Right renal cortex interstitium (tissue), 3 donors: ENCODE data around the gene BRI3BP. TPM values are rescaled to one million over a fixed set of nuclear protein-coding genes. Genes with fewer than 3 reads are reported as not detected.

ENCODE experiments used
- DNase-seq, 3 donors: peaks; one replicate each; pipeline ENCODE4 v3.0.0-alpha.2; 2013; ENCODE audit warnings: low read depth in 3 of 3, low spot score in 2 of 3
- polyA plus RNA-seq, 3 donors: library from polyadenylated mRNA; unstranded; fragments of 120-200 nt; gene quantifications; one replicate each; pipeline ENCODE4 v1.2.1, GENCODE V29; 2013; ENCODE audit not compliant: insufficient read length in 3 of 3

The BRI3BP gene
- polyA plus RNA-seq = 10 to 100 TPM; 10.7 to 11.9 (median 10.8) TPM

GRCh38 chr12:124993626-124994436 is at the start of gene BRI3BP:
Gene BRI3BP, plus strand, starts transcription at chr12:124993645. Its CDS starts 146 bp downstream, at chr12:124993791.
- DNase-seq = no peak

- DNase-seq = no peak
Measured at GRCh38 chr12:124946447-124946793, 47.0 kb upstream of the BRI3BP start.

- no peak for DNase-seq
Measured at GRCh38 chr12:124947013-124947412, 46.4 kb upstream of the BRI3BP start.

GRCh38 chr12:124947561-124948398 is 45.7 kb upstream of the BRI3BP start:
- DNase-seq = no peak

GRCh38 chr12:124949066-124949465 is 44.4 kb upstream of the BRI3BP start:
- no peak for DNase-seq

- no peak for DNase-seq
Measured at GRCh38 chr12:124949779-124950728, 43.4 kb upstream of the BRI3BP start.

- DNase-seq = no peak
Measured at GRCh38 chr12:124952295-124952694, 41.1 kb upstream of the BRI3BP start.

- no peak for DNase-seq
Measured at GRCh38 chr12:124952801-124953200, 40.6 kb upstream of the BRI3BP start.

- DNase-seq = no peak
Measured at GRCh38 chr12:124953689-124954405, 39.6 kb upstream of the BRI3BP start.

GRCh38 chr12:124954771-124955170 is 38.7 kb upstream of the BRI3BP start:
- DNase-seq = no peak

GRCh38 chr12:124956571-124956970 is 36.9 kb upstream of the BRI3BP start:
- no peak for DNase-seq

GRCh38 chr12:124961055-124961454 is 32.4 kb upstream of the BRI3BP start:
- DNase-seq = no peak

GRCh38 chr12:124963211-124963610 is 30.2 kb upstream of the BRI3BP start:
- no peak for DNase-seq

GRCh38 chr12:124964251-124964650 is 29.2 kb upstream of the BRI3BP start:
- no peak for DNase-seq

GRCh38 chr12:124964836-124965462 is 28.5 kb upstream of the BRI3BP start:
- no peak for DNase-seq

GRCh38 chr12:124967016-124967739 is 26.3 kb upstream of the BRI3BP start:
- DNase-seq = no peak

GRCh38 chr12:124968656-124969055 is 24.8 kb upstream of the BRI3BP start:
- no peak for DNase-seq

- no peak for DNase-seq
Measured at GRCh38 chr12:124970647-124971402, 22.6 kb upstream of the BRI3BP start.
